Lower leg skin (tissue), 3 donors: Measurements from ENCODE around the gene DHX38.

Experiments used
- POLR2A ChIP-seq, 2 donors: fragments of 450-650 bp; IDR thresholded peaks; one replicate each; pipeline ENCODE4 v1.6.1; 2016 to 2017; ENCODE audit warnings: antibody characterized with exemption in 2 of 2, mild to moderate bottlenecking in 1 of 2, moderate library complexity in 1 of 2
- TF ChIP-seq, protein P1 (sequence below), 3 donors: fragments of 450-650 bp; IDR thresholded peaks; one replicate each; pipeline ENCODE4 v1.5.1; 2016; ENCODE audit warnings: antibody characterized with exemption in 3 of 3, mild to moderate bottlenecking in 3 of 3, moderate library complexity in 2 of 3

DNA sequence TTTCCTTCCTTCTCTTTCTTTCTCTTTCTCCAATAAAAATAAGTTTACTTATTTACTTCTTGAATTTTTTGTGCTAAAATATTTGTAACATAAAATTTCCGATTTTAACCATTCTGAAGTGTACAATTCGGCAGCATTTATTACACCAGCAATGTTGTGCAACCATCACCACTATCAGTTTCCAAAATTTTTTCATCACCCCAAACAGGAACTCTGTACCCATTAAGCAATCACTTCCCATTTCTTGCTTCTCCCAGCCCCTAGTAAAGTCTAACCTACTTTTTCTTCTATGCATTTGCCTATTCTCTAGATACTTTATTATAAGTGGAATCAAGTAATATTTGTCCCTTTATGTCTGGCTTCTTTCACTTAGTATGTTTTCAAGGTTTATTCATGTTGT is 41.8 kb upstream of the DHX38 start:
- TF ChIP-seq, protein P1, sequence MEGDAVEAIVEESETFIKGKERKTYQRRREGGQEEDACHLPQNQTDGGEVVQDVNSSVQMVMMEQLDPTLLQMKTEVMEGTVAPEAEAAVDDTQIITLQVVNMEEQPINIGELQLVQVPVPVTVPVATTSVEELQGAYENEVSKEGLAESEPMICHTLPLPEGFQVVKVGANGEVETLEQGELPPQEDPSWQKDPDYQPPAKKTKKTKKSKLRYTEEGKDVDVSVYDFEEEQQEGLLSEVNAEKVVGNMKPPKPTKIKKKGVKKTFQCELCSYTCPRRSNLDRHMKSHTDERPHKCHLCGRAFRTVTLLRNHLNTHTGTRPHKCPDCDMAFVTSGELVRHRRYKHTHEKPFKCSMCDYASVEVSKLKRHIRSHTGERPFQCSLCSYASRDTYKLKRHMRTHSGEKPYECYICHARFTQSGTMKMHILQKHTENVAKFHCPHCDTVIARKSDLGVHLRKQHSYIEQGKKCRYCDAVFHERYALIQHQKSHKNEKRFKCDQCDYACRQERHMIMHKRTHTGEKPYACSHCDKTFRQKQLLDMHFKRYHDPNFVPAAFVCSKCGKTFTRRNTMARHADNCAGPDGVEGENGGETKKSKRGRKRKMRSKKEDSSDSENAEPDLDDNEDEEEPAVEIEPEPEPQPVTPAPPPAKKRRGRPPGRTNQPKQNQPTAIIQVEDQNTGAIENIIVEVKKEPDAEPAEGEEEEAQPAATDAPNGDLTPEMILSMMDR (IDR thresholded peaks at IDR 0.05): no peak
- TF ChIP-seq POLR2A (IDR thresholded peaks at IDR 0.05): no peak
